ENCODE results near the gene OVOL1. TPM values are rescaled to one million over a fixed set of nuclear protein-coding genes. Genes with fewer than 3 reads are reported as not detected.

OVOL1 gene
- total and polyA plus RNA-seq, 7 donors = 16.6 to 30.0 (median 22.7) TPM; not detected in 4

- WGBS, 2 donors = 90 to 93% methylated on average over 8 of the region's 8 CpGs
- intact Hi-C loops (cut with DNase I) = loop anchor here (5.0 kb wide), 1 partner anchor 210 kb away; no protein-coding TSS in a partner anchor
- Histone ChIP-seq H3K4me3 (no peak overlapping the region), H3K36me3 (peaks cover 0 to 31% (median 14%) of the 10 kb centered on the region in 4 donors), H3K27ac (no peak overlapping the region), H3K9me3 (no peaks in the 10 kb centered on the region), H3K4me1 (peaks cover 0 to 29% (median 21%) of the 10 kb centered on the region in 4 donors), H3K27me3 (no peaks in the 10 kb centered on the region)
- DNase-seq = peak; percentile 9
- TF ChIP-seq POLR2A (IDR thresholded peaks at IDR 0.05) (no peak), CTCF (IDR thresholded peaks at IDR 0.05) (no peak), EP300 (IDR thresholded peaks at IDR 0.05) (no peak), POLR2AphosphoS5 (IDR thresholded peaks at IDR 0.05) (no peak)
These were observed 9.6 kb upstream of the OVOL1 start for GRCh38 chr11:65777241-65777640.

- H3K4me1 ChIP-seq = peaks cover 0 to 29% (median 21%) of the 10 kb centered on the region in 4 donors
- no peak overlapping the region for H3K27ac ChIP-seq
- 92% methylated on average over 23 of the region's 23 CpGs for WGBS, 2 donors
- no peak overlapping the region for H3K4me3 ChIP-seq
- H3K27me3 ChIP-seq = no peaks in the 10 kb centered on the region
- intact Hi-C loops (cut with DNase I) = loop anchor here (5.0 kb wide), 1 partner anchor 209 kb away; no protein-coding TSS in a partner anchor
- TF ChIP-seq POLR2AphosphoS5 (IDR thresholded peaks at IDR 0.05) (no peak), POLR2A (IDR thresholded peaks at IDR 0.05) (no peak), CTCF (IDR thresholded peaks at IDR 0.05) (no peak), EP300 (IDR thresholded peaks at IDR 0.05) (no peak)
- peaks cover 0 to 31% (median 14%) of the 10 kb centered on the region in 4 donors for H3K36me3 ChIP-seq
- H3K9me3 ChIP-seq = no peaks in the 10 kb centered on the region
- DNase-seq = peak; percentile 57
These were observed 9.0 kb upstream of the OVOL1 start for GRCh38 chr11:65777821-65778361.

- H3K27me3 ChIP-seq = no peaks in the 10 kb centered on the region
- H3K9me3 ChIP-seq = no peaks in the 10 kb centered on the region
- peaks cover 0 to 29% (median 21%) of the 10 kb centered on the region in 4 donors for H3K4me1 ChIP-seq
- H3K27ac ChIP-seq = no peak overlapping the region
- H3K4me3 ChIP-seq = no peak overlapping the region
- DNase-seq = peak; percentile 62
- 89 to 92% methylated on average over 20 of the region's 20 CpGs for WGBS, 2 donors
- intact Hi-C loops (cut with DNase I) = loop anchor here (5.0 kb wide), 1 partner anchor 209 kb away; no protein-coding TSS in a partner anchor
- TF ChIP-seq POLR2AphosphoS5 (IDR thresholded peaks at IDR 0.05) = no peak
- TF ChIP-seq CTCF (IDR thresholded peaks at IDR 0.05) = no peak
- TF ChIP-seq POLR2A (IDR thresholded peaks at IDR 0.05) = no peak
- no peak for TF ChIP-seq EP300 (IDR thresholded peaks at IDR 0.05)
- H3K36me3 ChIP-seq = peaks cover 0 to 31% (median 14%) of the 10 kb centered on the region in 4 donors
These were observed 8.4 kb upstream of the OVOL1 start for GRCh38 chr11:65778431-65778900.

- Histone ChIP-seq H3K9me3 (no peaks in the 10 kb centered on the region), H3K4me1 (peaks cover 0 to 29% (median 21%) of the 10 kb centered on the region in 4 donors), H3K36me3 (peaks cover 0 to 31% (median 14%) of the 10 kb centered on the region in 4 donors), H3K4me3 (peak overlapping the region in 3 of 4 donors; percentile 69 to 99 (median 89)), H3K27me3 (no peaks in the 10 kb centered on the region), H3K27ac (peak overlapping the region in 3 of 4 donors; percentile 73 to 85 (median 81))
- intact Hi-C loops (cut with DNase I) = loop anchor here (5.0 kb wide), 1 partner anchor 208 kb away; no protein-coding TSS in a partner anchor
- DNase-seq = peak; percentile 61
- TF ChIP-seq POLR2AphosphoS5 (IDR thresholded peaks at IDR 0.05) (no peak), POLR2A (IDR thresholded peaks at IDR 0.05) (no peak), CTCF (IDR thresholded peaks at IDR 0.05) (no peak), EP300 (IDR thresholded peaks at IDR 0.05) (no peak)
- 92 to 95% methylated on average over 25 of the region's 25 CpGs for WGBS, 2 donors
These were observed 7.8 kb upstream of the OVOL1 start for GRCh38 chr11:65778901-65779668.

All from sigmoid colon (tissue), 7 donors.